HG02973 (cell line): ENCODE results near the gene PTPRM.

ENCODE experiments used
- ATAC-seq: cut with Tn5 transposase; IDR thresholded peaks from one replicate; pipeline ENCODE4 v1.9.1; 2021; ENCODE audit warnings: moderate library complexity; ENCODE audit not compliant: unreplicated experiment

The PTPRM gene

GRCh38 chr18:7626175-7626921 is 59.2 kb downstream of the PTPRM start:
- ATAC-seq = no peak

GRCh38 chr18:7626922-7627440 is 59.9 kb downstream of the PTPRM start:
- no peak for ATAC-seq

- no peak for ATAC-seq
These were observed 62.3 kb downstream of the PTPRM start for GRCh38 chr18:7629416-7629815.

GRCh38 chr18:7630731-7631442 is 63.8 kb downstream of the PTPRM start:
- ATAC-seq = no peak

- no peak for ATAC-seq
These were observed 65.3 kb downstream of the PTPRM start for GRCh38 chr18:7632152-7633098.

GRCh38 chr18:7633171-7633570 is 66.1 kb downstream of the PTPRM start:
- ATAC-seq = no peak

GRCh38 chr18:7635948-7636347 is 68.8 kb downstream of the PTPRM start:
- ATAC-seq = no peak

- no peak for ATAC-seq
These were observed 70.2 kb downstream of the PTPRM start for GRCh38 chr18:7637269-7637668.

- no peak for ATAC-seq
These were observed 71.2 kb downstream of the PTPRM start for GRCh38 chr18:7638321-7638720.

GRCh38 chr18:7641813-7642212 is 74.7 kb downstream of the PTPRM start:
- ATAC-seq = no peak

GRCh38 chr18:7642331-7642890 is 75.3 kb downstream of the PTPRM start:
- no peak for ATAC-seq

- ATAC-seq = no peak
These were observed 78.6 kb downstream of the PTPRM start for GRCh38 chr18:7645756-7646155.

- ATAC-seq = no peak
These were observed 79.2 kb downstream of the PTPRM start for GRCh38 chr18:7646174-7646886.

GRCh38 chr18:7647500-7647899 is 80.4 kb downstream of the PTPRM start:
- no peak for ATAC-seq

GRCh38 chr18:7657050-7657449 is 89.9 kb downstream of the PTPRM start:
- ATAC-seq = no peak

- no peak for ATAC-seq
These were observed 90.8 kb downstream of the PTPRM start for GRCh38 chr18:7657937-7658336.

GRCh38 chr18:7658701-7659100 is 91.6 kb downstream of the PTPRM start:
- ATAC-seq = no peak

GRCh38 chr18:7661207-7661606 is 94.1 kb downstream of the PTPRM start:
- ATAC-seq = no peak

GRCh38 chr18:7662866-7663265 is 95.8 kb downstream of the PTPRM start:
- ATAC-seq = no peak
